ENCODE results near the gene DSC2. TPM values are rescaled to one million over a fixed set of nuclear protein-coding genes. Genes with fewer than 3 reads are reported as not detected.

Gene DSC2
- total RNA-seq, 2 donors from 2014 or later, result 58.4 to 72.4 TPM

GRCh38 chr18:31044926-31045325 lies 57.3 kb downstream of the DSC2 start:
- H3K27ac Mint-ChIP-seq, result no peak overlapping the region
- TF ChIP-seq CTCF (conservative IDR thresholded peaks at IDR 0.05), result no peak
- peaks cover 20% of the 10 kb centered on the region for H3K4me1 Mint-ChIP-seq

GRCh38 chr18:31043709-31044108 lies 58.5 kb downstream of the DSC2 start:
- Histone ChIP-seq H3K9me3 (ENCODE audit: control insufficient read depth, low read length) (no peaks in the 10 kb centered on the region), H3K4me1 (ENCODE audit: control insufficient read depth, insufficient read depth, low read length) (peaks cover 2% of the 10 kb centered on the region), H3K27me3 (ENCODE audit: control insufficient read depth, insufficient read depth, low read length, poor library complexity, severe bottlenecking) (peaks cover 63% of the 10 kb centered on the region), H3K36me3 (ENCODE audit: control insufficient read depth, insufficient read depth, low read length) (no peaks in the 10 kb centered on the region), H3K9ac (ENCODE audit: extremely low read depth, low read length, poor library complexity, severe bottlenecking) (no peak overlapping the region), H3K27ac (ENCODE audit: low read depth, low read length) (no peak overlapping the region), H3K4me3 (ENCODE audit: low read length) (no peak overlapping the region)
- Mint-ChIP-seq H3K4me1 (peaks cover 20% of the 10 kb centered on the region), H3K4me3 (no peak overlapping the region), H3K27ac (no peak overlapping the region), H3K9me3 (no peaks in the 10 kb centered on the region), H3K27me3 (ENCODE audit: insufficient read depth) (peaks cover 69% of the 10 kb centered on the region), H3K36me3 (ENCODE audit: low read depth) (no peaks in the 10 kb centered on the region)
- no peak for DNase-seq
- TF ChIP-seq CTCF (conservative IDR thresholded peaks at IDR 0.05), result no peak
- WGBS, 2 experiments (ENCODE audit: insufficient coverage in 1 of 2, insufficient read length in 1 of 2), result 77 to 79% methylated on average over 6 to 7 of the region's 7 CpGs

More at GRCh38 chr18:31044926-31045325, 57.3 kb downstream of the DSC2 start:
- Histone ChIP-seq H3K27ac (ENCODE audit: low read depth, low read length) (no peak overlapping the region), H3K9ac (ENCODE audit: extremely low read depth, low read length, poor library complexity, severe bottlenecking) (no peak overlapping the region), H3K4me1 (ENCODE audit: control insufficient read depth, insufficient read depth, low read length) (peaks cover 2% of the 10 kb centered on the region), H3K36me3 (ENCODE audit: control insufficient read depth, insufficient read depth, low read length) (no peaks in the 10 kb centered on the region), H3K9me3 (ENCODE audit: control insufficient read depth, low read length) (no peaks in the 10 kb centered on the region), H3K27me3 (ENCODE audit: control insufficient read depth, insufficient read depth, low read length, poor library complexity, severe bottlenecking) (peaks cover 51% of the 10 kb centered on the region), H3K4me3 (ENCODE audit: low read length) (no peak overlapping the region)
- Mint-ChIP-seq H3K27me3 (ENCODE audit: insufficient read depth) (peaks cover 60% of the 10 kb centered on the region), H3K36me3 (ENCODE audit: low read depth) (no peaks in the 10 kb centered on the region), H3K9me3 (no peaks in the 10 kb centered on the region), H3K4me3 (no peak overlapping the region)
- 92 to 95% methylated on average over 2 to 3 of the region's 3 CpGs for WGBS, 2 experiments (ENCODE audit: insufficient coverage in 1 of 2, insufficient read length in 1 of 2)
- DNase-seq, result no peak

GRCh38 chr18:31042406-31043181 lies 59.6 kb downstream of the DSC2 start, which contains the start of gene DSC3:
DSC3 (minus strand) TSS chr18:31042742; CDS start chr18:31042660, 82 bp downstream.
- TF ChIP-seq CTCF (conservative IDR thresholded peaks at IDR 0.05), result peak; percentile 43
- 1 to 3% methylated on average over 34 to 73 of the region's 73 CpGs for WGBS, 2 experiments (ENCODE audit: insufficient coverage in 1 of 2, insufficient read length in 1 of 2)
- Histone ChIP-seq H3K36me3 (ENCODE audit: control insufficient read depth, insufficient read depth, low read length) (no peaks in the 10 kb centered on the region), H3K4me1 (ENCODE audit: control insufficient read depth, insufficient read depth, low read length) (peaks cover 2% of the 10 kb centered on the region), H3K27ac (ENCODE audit: low read depth, low read length) (no peak within 1 kb of the TSS), H3K4me3 (ENCODE audit: low read length) (peak within 1 kb of the TSS; percentile 72), H3K9ac (ENCODE audit: extremely low read depth, low read length, poor library complexity, severe bottlenecking) (no peak within 1 kb of the TSS), H3K27me3 (ENCODE audit: control insufficient read depth, insufficient read depth, low read length, poor library complexity, severe bottlenecking) (peaks cover 69% of the 10 kb centered on the region), H3K9me3 (ENCODE audit: control insufficient read depth, low read length) (no peaks in the 10 kb centered on the region)
- DNase-seq, result peak; percentile 86
- Mint-ChIP-seq H3K36me3 (ENCODE audit: low read depth) (no peaks in the 10 kb centered on the region), H3K9me3 (no peaks in the 10 kb centered on the region), H3K4me1 (peaks cover 20% of the 10 kb centered on the region), H3K27ac (no peak within 1 kb of the TSS), H3K4me3 (peak within 1 kb of the TSS; percentile 68), H3K27me3 (ENCODE audit: insufficient read depth) (peaks cover 72% of the 10 kb centered on the region)

Measured in endodermal cell (in vitro differentiated cells).